Left hindlimb (tissue), 1 donor: ENCODE data around the gene DSG1.
"Not testable (repeated sequence)": the region's sequence is repeated elsewhere in the genome, so short reads cannot be mapped to it uniquely, and the experiment has no call there.

Source experiments
- DNase-seq: peaks from one replicate; pipeline ENCODE4 v3.0.0-alpha.2; 2018

DSG1 gene

DNA sequence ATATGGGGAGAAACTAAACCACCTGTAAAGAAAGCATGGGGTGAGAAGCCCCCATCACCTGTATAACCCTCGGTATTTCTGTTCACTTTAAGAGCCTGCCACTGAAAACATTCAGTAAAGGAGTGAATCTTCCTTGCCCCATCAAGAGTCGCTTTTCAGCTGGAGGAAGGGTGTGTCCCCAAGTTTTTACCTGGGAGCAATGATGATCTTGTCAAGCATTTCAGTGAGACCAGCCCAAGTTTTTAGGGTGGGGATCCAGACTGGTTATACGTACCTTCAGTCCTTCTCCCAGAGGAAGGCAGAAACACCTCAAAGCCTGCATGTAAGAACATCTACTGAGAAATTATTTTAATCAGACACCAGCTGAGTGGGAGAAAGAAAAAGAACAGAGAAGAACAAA, at the start of gene DSG1:
DSG1 (plus strand) TSS at position 301 of the 400 bp plus-strand sequence. CDS start 141 bp downstream, outside the sequence.
- no peak for DNase-seq

DNA sequence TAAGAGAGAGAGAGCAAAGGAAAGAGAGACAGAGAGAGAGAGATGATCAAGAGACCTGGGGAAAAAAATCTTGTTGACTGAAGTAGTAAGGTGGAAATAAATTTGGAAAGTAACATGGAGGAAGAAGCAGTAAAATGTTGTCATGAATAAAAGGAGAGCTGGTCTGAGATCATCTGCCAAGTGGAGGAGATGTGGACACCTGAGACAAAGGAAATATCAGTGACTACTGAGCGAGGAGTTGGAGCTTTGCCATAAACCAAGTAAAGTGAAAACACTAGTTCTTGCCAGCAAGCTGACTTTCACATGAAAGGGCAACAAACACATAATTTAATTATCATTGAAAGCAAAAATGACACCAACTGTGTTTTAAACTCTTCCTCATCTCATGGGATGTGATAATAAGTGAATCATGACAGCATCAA, 49.0 kb upstream of the DSG1 start:
- DNase-seq: no peak

DNA sequence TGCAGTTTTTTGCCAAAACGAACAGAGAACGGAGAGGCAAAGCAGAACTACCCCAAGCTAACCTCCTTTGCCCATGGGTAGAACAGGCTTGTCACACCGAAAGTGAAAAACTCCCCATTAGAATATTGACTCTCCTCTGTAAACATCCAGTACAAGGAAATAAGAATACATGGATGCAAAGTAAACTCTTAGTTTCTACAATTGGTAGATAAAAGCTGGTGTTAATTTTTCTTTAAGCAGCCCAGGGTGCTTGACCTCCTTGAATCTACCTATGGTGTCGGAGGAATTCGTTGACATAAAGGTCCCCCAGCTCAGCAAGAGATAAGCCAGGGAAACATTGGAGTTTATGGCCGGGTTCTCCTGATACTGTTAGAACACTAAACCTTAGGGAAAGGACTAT, 48.4 kb upstream of the DSG1 start:
- no peak for DNase-seq

DNA sequence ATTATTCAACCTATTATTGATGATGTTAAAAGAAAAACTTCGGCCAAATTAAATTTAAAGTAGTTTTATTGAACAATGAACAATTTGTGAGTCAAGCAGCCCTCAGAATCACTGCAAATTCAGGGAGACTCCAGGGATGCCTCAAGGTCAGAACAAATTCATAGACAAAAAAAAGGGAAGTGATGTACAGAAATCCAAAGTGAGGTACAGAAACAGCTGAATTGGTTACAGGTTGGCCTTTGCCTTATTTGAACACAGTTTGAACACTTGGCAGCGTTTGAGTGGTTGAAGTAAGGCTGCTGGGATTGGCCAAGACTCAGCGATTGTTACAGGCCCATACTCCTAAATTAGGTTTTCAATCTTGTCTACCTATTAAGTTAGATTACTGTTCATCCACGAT, 47.4 kb upstream of the DSG1 start:
- no peak for DNase-seq

DNA sequence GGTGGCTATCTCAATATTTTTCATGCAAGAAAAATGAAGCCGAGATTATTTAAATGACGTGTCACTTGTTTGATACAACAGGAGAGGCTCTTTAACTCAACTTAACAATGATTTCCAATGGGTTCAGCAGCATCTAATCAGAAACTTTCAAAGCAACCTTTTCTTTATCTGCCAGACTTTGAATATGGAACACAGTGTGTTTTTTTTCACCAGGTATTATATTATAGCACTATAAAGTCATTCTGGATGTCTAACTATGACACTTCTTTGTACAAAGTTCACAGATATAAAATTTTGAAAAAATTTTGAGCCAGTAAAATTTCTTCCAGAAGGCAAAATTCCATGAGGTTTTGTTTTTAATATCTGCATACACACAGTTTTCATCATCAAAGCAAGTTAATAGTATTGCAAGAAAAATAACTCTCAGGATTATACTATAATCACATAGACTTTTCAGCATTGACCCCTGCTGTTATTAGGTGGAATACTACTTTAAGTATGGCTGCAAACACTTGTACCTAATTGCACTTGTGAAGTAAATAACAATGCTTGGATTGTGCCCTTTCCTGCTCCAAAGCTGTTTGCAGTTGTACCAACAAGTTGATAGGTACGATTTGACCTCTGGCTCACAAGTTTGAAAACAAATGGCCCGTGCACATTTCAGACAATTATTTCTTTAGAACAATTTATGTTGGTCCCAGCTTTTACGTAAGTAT, 44.0 kb upstream of the DSG1 start:
- DNase-seq: no peak

DNA sequence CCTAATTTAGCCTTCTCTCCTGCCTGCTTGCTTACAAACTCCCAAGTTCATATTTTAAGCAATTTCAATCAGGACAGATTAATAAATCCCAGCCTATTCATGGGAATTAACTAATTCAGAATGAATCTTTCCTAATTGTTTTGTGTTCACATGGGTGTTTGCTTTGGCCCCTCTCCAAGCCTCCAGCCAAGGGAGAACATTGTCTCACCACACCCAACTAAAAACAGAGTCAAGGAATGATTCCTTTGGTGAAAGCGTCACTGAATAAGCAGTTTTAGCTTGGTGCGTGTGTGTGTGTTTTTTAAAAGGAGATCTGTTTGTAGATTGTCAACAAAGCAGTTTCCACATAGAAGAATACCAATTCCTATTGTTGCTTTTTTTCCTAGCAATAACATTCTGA, 43.0 kb upstream of the DSG1 start:
- DNase-seq: peak; percentile 21

DNA sequence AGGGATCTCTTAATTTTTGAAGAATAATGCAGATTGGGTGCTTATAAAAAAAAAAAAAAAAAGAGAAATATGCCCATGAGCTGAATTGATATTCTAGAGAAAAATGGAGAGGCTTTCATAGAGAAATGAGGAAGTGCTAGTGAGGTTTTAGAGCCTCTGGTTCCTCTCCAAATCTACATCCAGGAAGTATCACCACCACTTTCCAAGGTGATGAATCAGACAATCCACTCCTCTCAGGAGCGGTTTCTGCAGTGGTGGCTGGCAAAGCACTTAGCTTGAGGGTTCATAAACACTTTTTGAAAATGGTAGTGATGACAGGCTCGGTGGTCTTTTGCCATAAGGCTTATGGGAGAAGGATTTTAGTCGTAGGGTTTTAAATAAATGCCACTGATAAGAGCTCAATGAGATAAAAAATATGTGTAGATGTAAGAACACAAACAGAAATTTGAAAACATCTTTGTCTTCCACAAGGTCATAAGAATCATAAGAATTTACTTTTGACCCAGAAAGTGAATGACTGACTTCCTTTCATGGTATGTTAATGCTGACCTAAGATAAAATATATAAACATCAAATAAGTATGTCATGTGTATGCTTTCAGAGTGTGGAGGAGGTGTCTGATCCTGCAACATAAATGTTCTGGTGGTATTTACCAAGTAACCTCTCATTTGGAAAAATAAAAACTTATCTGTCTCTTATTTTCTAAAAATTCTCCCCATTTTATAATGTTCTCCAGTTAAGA, 42.1 kb upstream of the DSG1 start:
- DNase-seq: no peak

DNA sequence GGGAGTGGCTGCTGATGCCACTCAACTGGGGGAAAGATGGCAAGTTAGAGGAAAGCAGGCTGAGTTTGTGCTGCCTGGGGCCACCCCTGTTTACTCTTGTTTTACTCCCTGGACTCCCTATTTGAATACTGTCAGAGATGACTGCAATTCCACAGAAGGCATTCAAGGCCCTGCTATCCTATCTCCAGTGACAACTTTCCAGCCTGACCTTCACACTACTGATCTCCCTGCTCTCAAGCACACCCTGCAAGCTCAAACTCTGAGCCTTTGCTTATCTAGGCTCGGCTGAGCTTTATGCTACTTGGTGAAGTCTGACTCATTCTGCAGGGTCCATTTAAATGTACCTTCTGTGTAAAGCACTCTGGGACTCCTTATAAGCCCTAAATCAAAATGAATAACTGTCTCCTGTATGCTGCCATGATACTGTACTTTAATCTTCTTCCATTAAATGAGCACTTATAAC, 39.3 kb upstream of the DSG1 start:
- no peak for DNase-seq

DNA sequence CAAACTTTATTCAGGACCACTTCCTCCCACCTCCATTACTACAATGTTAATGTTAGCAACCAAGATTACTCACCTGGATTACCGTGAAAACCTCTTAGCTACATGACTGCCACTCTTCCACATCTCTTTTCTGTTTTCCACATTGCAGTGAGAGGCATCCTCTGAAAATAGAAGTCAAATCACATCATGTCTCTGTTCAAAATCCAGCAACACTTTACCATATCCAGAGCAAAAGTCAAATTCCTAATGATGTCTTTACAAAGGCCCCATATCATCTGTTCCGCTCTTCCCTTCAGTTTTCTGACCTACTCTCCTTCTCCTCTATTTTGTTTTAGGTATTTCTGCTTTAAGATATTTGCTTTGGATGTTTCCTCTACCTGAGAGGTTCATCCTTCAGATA, 37.5 kb upstream of the DSG1 start:
- DNase-seq: no peak

DNA sequence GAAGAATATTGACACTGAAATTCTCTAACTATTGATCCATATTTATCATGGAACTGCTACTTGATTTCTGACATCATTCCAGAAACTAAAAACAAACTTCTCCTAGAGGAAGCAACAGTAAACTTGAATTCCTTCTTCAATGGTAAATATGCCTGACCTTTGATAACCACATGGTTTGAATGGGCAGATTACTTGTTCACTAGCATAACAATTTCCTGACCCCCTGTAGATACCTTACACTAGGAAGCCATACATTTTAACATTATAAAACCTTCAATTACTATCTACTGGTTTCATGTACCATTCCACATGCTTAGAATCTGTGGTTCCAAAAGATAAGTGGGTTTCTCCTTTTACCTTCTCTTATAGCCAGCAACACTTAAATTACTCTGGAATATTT, 36.5 kb upstream of the DSG1 start:
- DNase-seq: no peak

DNA sequence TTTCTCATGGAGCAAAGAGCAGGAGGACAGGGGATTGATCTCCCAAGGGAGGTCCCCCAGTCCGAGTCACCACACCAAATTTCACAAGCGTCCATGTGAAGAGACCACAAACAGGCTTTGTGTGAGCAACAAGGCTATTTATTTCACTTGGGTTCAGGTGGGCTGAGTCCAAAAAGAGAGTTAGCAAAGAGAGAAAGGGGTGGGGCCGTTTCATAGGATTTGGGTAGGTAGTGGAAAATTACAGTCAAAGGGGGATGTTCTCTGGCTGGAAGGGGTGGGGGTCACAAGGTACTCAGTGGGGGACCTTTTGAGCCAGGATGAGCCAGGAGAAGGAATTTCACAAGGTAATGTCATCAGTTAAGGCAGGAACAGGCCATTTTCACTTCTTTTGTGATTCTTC, 28.5 kb upstream of the DSG1 start:
- DNase-seq: not testable (repeated sequence)

DNA sequence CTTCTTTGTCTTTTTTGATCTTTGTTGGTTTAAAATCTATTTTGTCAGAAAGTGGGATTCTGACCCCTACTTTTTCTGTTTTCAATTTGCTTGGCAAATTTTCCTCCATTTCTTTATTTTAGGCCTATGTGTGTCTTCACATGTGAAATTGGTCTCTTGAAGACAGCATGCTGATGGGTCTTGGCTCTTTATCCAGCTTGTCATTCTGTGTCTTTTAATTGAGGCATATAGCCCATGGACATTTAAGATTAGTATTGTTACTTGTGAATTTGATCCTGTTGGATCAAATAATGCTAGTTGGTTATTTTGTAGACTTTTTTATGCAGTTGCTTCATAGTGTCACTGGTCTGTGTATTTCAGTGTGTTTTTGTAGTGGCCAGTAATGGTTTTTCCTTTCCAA, 26.3 kb upstream of the DSG1 start:
- no peak for DNase-seq

DNA sequence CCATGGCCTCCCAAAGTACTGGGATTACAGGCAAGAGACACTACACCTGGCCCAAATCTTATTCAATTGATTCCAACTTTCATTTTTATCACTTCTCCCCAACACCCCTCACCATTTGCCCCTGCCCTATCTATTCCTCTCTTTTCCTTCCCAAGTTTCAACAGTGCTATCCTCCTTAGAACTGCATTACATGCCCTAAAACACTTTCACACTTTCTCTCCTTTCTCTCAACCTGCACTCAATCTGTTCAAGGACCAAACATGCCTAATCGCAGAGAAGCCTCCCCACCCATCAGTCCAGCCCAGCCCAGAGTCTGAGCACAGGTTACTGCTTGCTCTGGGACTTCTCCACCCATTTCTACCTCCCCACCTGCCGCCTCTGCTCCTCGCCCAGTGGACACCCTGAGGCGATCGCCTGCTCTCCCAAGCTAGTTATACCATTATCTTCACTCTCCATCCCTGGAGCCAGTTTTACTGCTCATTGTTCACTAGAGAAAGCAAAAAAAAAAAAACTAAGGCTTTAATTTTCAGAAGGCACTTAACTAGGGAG, 23.7 kb upstream of the DSG1 start:
- no peak for DNase-seq

DNA sequence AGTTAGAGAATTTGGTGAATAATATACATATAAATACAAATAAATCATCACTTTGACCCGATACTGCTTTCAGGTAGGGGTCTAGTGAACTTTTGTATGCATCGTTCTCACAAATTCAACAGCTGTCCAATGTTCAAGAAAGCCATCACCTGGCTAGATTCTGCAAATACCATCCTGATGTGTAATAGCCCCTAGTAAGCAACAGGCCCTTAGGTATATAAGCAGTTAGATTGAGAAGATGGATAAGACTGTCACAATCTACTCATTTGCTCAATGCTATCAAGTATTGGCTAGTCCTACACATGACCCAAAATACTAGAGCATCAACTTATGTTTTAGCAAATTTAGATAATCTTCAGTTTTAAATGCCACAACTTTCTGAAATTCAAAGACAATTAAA, 20.7 kb upstream of the DSG1 start:
- DNase-seq: no peak

DNA sequence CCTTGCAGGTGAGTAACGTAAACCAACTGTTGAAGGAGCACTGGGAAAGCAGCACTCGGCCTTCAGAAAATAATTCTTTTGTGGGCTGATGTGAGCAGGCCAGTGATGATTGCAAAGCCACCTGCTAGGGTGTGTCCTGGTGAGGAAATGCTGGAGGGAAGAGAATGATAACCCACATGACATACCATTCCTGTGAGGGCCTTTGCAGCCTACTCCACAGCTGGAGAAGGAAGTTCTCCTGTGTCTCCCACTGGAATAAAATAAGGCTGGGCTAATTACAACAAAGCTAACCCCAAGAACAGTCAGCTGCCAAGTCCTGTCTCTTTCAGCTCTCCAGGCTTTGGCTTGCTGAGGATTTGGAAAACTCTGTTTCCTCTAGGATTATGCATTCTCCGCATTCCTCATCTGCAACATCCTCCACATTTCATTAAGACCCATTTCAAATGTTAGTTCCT, 16.7 kb upstream of the DSG1 start:
- DNase-seq: no peak

DNA sequence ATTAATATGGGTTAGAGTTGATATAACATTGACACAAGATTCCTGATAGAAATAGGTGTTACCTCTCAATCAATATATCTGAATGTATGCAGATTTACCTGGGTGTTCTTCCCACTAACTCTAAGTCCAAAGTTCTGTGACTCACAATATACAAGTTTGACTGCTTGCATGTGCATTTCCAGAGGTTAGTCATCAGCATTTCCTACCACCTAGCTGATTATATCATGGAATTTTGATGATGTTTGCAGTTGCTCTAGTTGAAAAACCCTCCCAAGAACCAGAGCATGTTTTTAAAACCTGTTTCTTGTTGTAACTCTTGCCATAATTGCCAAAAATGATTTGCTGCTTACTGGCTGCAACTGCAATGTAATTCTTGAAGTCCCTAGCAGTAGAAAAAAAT, 15.0 kb upstream of the DSG1 start:
- DNase-seq: no peak

DNA sequence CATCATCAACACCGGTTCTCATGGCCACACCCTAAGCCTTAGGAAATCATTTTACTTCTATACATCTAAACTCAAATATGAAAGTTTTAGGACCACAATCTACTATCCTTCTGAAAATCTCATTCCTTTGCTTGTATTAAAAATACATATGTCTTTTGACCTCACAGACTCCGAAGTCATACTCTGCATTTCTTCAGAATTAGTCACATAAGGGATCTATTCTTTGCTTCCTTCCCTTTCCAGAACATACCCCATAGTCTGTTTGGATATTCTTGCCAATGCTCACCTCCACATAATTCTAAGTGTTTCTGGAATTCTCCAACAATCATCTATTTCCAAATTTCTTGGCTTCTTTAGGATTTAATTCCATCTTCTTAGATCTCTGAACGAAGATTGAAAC, 14.2 kb upstream of the DSG1 start:
- no peak for DNase-seq

DNA sequence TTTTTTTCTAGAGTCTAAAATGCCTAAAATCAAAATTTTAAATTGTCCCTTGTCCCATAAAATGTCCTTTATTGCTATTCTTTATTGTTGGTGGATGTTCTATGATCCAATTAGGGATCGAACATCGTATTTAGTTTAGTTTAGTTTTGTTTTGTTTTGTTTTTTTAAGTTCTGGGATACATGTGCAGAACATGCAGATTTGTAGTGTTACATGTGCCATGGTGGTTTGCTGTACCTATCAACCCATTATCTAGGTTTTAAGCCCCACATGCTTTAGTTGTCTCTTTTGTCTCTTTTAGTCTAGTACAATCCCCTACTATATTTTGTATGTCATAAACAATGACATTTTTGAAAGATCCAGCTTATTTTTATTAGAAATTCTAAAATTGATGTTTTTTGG, 8.8 kb upstream of the DSG1 start:
- no peak for DNase-seq

DNA sequence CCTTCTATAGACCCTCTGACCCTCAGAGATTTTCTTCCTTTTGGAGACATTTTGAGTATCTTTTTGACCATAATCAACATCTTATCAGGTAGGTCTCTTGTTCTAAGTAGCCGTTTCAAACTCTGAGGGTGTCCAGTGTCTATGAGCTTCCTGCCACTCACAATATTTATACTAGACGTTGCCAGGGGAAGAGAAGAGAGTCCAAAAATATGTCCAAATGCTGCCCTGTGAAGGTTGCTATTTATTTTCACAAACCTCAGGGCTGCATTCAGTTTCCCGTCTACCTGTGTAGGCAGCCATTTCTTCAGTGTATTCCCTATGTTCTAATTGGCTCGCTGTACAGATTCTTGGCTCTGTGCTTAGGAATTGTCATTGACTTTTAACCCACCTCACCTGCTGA, 986 bp upstream of the DSG1 start:
- DNase-seq: no peak

DNA sequence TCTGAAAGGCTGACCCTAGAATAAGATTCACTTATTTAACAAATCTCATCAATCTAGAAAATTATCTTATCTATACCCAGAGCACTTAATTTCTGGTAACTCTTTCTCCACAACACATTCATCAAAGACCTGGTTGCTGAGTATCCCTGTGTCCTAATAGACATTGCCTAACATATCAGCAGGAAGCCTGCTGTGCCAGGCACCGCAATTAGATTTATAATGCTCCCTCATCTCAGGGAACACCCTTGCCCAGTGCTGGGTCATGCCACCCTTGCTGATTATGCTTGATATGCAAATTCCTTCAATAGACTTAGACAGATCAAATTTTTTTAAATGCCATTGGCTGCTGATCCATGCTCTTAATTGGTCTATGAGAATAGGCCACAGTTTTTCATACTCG, 3.8 kb downstream of the DSG1 start:
- DNase-seq: no peak

DNA sequence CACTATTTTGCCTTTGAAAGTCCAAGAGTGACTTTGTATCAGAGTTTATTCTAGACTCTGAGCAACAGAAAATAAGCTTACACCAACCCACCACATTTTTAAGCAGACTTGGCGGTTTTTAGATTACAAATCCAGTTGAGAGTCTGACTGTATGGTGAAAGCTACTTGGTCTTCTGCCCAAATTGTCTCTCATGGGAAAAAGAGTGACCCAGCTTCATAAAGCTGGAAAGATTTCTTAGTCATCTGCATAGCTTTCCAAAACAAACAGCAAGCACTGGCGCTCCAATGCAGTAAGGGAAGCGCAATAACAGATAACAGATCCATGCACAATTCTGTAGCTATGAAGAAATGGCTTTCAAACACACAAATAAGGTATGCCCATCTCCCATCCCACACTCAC, 7.1 kb downstream of the DSG1 start:
- no peak for DNase-seq

DNA sequence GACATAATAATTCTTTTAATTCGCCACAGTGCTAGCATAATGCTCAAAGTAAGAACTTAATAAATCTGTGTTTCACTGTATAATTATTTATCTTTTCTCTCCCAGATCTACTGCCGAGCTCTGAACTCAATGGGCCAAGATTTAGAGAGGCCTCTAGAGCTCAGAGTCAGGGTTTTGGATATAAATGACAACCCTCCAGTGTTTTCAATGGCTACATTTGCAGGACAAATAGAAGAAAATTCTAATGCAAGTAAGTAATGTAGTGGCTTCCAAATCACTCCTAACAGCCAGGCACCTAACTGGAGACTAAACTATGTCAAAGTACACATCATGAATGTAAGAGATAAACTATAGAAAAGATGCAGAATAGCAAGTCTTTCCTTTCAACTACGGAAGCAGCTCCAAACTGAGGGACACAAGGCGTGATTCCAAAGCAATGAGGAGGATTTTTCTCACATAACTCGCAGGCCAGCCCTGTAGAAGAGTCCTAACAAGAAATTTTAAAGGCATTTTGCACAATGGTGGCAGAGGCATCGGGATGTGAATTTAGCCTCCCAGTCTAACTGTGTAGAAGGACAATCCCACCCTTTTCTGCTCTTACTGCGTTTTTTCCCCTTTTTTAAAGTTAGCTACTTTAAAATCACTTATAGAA, 12.0 kb downstream of the DSG1 start:
- DNase-seq: no peak

DNA sequence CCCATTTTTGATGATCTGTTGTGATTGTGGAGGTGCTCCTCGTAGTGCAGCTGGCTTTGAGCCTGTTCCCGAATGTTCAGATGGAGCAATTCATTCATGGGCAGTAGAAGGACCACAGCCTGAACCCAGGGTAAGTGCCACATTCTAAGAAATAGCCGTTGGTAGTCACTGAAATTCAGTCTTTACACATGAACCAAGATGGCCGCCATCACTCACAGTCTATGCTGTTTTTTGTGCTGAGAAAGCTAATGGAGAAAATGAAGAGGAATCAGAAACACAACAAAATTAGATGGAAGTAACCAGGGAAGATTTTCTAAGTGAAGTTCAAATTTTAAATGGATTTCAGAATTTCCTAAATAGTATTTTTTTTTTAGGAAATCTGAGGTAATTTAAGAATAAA, 25.5 kb downstream of the DSG1 start:
- no peak for DNase-seq

DNA sequence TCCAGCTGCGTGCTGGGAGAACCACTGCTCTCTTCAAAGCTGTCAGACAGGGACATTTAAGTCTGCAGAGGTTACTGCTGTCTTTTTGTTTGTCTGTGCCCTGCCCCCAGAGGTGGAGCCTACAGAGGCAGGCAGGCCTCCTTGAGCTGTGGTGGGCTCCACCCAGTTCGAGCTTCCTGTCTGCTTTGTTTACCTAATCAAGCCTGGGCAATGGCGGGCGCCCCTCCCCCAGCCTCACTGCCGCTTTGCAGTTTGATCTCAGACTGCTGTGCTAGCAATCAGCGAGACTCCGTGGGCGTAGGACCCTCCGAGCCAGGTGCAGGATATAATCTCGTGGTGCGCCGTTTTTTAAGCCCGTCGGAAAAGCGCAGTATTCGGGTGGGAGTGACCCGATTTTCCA, 35.4 kb downstream of the DSG1 start:
- DNase-seq: not testable (repeated sequence)
